ENCODE data around the gene OR2G3. TPM values are rescaled to one million over a fixed set of nuclear protein-coding genes. Genes with fewer than 3 reads are reported as not detected.

OR2G3 gene
- total RNA-seq, 4 donors from 2014 or later: not detected

GRCh38 chr1:247578946-247579460, 26.4 kb upstream of the OR2G3 start:
- DNase-seq (ENCODE audit: low spot score): no peak
- no peak for TF ChIP-seq CTCF (IDR thresholded peaks at IDR 0.05)
- no peak for ATAC-seq (ENCODE audit: low FRiP score)

DNA sequence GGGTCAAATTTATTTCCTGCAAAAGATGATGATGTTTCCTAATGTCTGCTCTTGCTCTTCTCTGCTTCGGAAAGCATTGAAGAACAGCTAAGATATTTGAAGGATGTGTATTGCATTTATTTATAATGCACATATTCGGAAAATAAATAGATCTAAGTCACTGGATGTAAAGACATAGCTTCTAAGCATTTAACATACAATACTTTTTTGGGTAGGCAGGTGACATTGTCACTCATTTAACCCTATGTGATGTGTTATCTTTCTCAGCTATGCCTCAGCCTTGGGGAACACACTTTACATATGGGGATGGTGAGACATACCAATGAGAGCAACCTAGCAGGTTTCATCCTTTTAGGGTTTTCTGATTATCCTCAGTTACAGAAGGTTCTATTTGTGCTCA, 17.3 kb upstream of the OR2G3 start, which contains the start of gene OR2G2:
Gene OR2G2 (plus strand): TSS at position 301 of the 400 bp plus-strand sequence. CDS start 0 bp downstream, at position 301.
- DNase-seq (ENCODE audit: low spot score): no peak

DNA sequence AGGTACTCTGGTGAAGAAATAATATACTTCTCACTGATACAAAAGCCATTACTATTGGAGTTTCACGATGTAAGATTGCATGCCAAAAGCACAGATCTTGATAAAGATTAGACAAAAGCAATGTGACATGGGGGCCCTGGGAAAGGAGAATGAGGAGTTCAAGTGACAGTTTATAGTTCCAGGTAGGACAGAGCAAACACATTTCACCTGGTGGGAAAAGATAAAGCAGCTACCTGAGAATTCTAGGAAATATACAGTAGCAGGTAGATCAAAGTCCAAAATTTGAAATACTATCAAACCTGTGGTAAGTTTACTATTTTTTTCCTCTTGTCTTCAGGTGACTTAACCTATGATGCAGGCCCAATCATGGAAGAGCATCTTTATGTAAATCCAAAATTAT, 8.0 kb downstream of the OR2G3 start:
- DNase-seq (ENCODE audit: low spot score) (no peak), ATAC-seq (ENCODE audit: low FRiP score) (no peak)
- TF ChIP-seq CTCF (IDR thresholded peaks at IDR 0.05): no peak

More for the DNA sequence above, 17.3 kb upstream of the OR2G3 start, which contains the start of gene OR2G2:
- no peak for TF ChIP-seq CTCF (IDR thresholded peaks at IDR 0.05)
- ATAC-seq (ENCODE audit: low FRiP score): no peak

DNA sequence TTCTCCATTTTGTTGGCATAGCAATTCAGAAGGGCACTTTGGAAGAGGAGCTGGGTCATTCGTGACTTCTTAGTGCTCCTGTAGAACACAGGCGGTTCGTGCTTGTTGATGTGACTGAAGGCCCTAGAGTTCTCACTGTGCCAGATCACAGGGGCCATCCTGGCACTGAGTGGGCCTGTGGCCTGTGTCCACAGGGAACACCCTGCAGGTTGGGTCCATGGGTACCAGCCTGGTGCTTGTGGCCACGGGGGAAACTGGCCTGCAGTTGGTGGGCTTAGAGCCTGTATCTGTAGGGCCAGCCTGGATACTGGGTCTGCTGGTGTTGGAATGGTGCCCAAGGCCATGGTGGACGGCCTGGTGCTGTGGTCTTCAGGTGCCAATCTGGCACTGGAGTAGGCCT, 9.2 kb downstream of the OR2G3 start:
- ATAC-seq (ENCODE audit: low FRiP score) (no peak), DNase-seq (ENCODE audit: low spot score) (no peak)
- no peak for TF ChIP-seq CTCF (IDR thresholded peaks at IDR 0.05)

GRCh38 chr1:247627951-247628350, 22.6 kb downstream of the OR2G3 start:
- no peak for TF ChIP-seq CTCF (IDR thresholded peaks at IDR 0.05)
- no peak for DNase-seq (ENCODE audit: low spot score)

GRCh38 chr1:247638011-247638410, 32.6 kb downstream of the OR2G3 start:
- ATAC-seq (ENCODE audit: low FRiP score) (no peak), DNase-seq (ENCODE audit: low spot score) (no peak)
- no peak for TF ChIP-seq CTCF (IDR thresholded peaks at IDR 0.05)

More at GRCh38 chr1:247627951-247628350, 22.6 kb downstream of the OR2G3 start:
- ATAC-seq (ENCODE audit: low FRiP score): no peak

DNA sequence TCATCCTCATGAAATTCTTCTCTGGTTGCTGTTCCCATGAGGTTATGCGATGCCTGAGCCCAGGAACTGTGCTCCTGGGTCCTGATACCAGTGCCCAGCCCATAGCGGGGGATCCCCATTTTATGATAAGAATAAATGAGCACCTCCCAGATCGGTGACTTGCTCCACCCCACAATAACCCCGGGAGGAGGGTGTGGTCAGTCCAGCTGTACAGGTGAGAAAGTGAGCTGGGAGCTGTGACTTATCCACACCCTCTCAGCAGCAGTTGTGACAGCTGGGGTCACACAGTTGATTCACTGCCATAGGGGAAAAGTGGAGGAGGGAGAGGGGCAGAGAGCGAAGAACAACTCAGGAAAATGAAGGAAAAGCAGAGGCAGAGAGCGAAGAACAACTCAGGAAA, 33.4 kb downstream of the OR2G3 start:
- TF ChIP-seq CTCF (IDR thresholded peaks at IDR 0.05): no peak
- ATAC-seq (ENCODE audit: low FRiP score) (no peak), DNase-seq (ENCODE audit: low spot score) (no peak)

Measured in omental fat pad (tissue), 4 donors.